GM19043 (cell line): ENCODE data around the gene BBS9.

Experiments used
- ATAC-seq: cut with Tn5 transposase; IDR thresholded peaks from one replicate; pipeline ENCODE4 v1.9.1; 2021; ENCODE audit warnings: low read depth; ENCODE audit not compliant: unreplicated experiment

BBS9 gene

GRCh38 chr7:33118383-33118782 is 11.0 kb upstream of the BBS9 start:
- ATAC-seq = no peak

DNA sequence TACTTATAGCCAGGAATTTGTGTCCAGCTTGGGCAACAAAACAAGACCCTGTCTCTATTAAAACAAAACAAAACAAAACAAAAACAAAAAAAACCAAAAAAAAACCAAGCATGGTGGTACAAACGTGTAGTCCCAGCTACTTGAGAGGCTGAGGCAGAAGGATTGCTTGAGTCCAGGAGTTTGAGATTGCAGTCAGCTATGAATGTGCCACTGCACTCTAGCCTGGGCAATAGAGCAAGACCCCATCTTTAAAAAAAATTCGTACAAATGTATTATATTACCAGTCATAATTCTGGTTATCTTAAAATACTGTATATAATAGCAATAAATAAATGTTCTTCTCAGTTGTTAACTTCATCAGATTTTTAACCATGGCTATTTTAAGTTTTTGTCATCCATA is 2.3 kb upstream of the BBS9 start:
- no peak for ATAC-seq

DNA sequence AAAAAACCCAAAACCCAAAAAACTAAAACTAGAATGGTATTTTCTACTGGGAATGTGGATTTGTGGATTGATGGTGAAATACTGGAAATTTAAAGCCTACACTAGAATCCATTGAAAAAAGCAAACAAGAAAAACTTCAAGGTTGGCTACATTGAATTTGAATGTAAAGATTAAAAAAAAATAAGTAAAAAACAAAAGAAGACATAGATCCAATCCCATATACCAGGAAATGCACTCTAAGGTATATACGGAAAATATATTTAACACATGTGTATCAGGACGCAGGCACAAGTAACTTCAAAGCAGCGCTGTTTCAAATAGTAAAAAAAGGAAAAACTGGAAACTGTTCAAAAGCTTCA is 754 bp upstream of the BBS9 start:
- no peak for ATAC-seq

GRCh38 chr7:33129806-33130153 is 416 bp downstream of the BBS9 start:
- ATAC-seq = peak; percentile 2

GRCh38 chr7:33130184-33130583 is 820 bp downstream of the BBS9 start:
- ATAC-seq = no peak

DNA sequence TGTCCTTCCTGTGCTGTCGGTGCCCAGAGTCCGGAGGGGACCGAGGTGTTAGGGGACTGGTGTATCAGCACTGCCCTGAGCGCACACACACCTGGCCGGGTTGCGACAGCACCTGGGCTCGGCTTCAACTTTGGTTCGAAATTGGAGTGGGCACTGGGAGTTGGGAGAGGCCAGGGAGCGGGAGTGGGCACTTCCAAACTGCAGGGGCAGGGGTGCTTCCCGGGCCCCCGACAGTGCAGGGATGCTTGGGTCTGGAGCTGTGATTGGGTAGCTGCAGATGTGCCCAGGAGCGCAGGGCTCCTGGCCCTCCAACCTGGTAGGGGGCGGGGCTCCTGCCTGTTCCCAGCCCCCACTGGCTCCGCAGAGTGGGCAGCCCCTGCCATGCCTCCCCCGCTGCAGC is 7.7 kb downstream of the BBS9 start:
- no peak for ATAC-seq

DNA sequence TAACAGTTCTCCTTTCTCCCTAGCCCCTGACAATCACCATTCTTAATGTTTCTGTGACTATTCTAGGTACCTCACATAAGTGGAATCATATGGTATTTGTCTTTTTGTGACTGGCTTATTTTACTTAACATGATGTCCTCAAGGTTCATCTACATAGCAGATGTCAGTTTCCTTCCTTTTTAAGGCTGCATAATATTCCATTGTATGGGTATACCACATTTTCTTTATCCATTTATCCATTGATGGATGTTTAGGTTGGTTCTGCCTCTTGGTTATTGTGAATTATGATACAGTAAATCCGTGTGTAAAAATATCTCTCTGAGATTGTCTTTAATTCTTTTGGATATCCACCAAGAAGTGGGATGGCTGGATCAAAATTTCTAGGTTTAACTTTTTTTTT is 13.2 kb downstream of the BBS9 start:
- ATAC-seq = no peak

GRCh38 chr7:33143996-33144718 is 14.8 kb downstream of the BBS9 start:
- peak; percentile 49 for ATAC-seq

- ATAC-seq = no peak
These were observed 15.8 kb downstream of the BBS9 start for GRCh38 chr7:33145156-33145555.

DNA sequence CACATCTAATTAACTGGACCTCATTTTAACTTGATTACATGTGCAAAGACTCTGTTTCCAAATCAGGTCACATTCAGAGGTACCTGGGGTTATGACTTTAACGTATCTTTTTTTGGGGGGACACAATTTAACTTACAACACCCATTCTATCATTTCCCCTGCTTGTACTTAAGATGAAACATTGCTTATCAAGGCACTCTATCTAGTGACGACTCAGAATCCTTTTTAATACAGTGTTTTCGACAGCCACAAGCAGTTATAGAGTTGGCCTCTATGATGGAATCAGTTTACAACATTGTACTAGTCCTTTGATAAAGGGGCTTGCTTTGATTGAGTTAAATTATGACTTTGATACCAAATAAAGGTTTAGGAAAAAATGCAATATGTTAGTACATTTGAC is 22.7 kb downstream of the BBS9 start:
- ATAC-seq = no peak

DNA sequence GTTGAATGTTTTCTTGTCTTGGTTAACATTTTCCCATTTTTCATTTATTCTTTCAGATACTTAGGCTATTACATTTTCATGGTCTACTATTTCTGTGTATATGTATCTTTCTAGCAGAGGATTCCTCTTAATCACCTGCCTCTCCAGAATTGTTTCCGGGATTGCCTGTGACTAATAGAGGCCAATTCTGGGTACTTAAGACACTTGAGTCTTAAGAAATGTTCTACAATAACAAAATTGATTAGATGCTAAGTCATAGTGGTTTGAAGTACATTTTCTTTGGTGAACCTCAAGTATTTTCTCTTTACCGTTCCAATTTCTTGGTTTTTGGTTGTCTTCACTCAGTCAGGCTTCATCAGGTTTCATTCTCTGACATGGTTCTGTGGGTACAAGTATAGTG is 26.4 kb downstream of the BBS9 start:
- no peak for ATAC-seq

DNA sequence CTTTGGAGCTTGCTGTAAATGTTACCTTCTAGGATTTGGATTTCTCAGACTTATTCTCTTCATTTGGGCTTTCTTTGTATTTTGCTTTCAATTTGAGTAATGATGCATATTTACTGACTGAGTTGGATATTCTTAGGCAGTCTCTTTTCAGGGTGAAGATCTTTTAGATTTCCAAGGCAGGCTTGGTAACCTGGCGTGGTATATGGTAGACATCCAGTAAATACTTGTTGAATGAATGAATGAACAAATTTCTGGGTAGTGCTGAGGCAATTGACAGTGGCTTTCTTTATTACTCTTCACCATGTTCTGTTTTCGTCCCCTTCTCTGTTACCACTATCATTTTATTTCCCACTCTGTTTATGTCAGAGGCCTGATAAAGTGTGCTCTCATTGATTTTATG is 27.1 kb downstream of the BBS9 start:
- ATAC-seq = no peak

DNA sequence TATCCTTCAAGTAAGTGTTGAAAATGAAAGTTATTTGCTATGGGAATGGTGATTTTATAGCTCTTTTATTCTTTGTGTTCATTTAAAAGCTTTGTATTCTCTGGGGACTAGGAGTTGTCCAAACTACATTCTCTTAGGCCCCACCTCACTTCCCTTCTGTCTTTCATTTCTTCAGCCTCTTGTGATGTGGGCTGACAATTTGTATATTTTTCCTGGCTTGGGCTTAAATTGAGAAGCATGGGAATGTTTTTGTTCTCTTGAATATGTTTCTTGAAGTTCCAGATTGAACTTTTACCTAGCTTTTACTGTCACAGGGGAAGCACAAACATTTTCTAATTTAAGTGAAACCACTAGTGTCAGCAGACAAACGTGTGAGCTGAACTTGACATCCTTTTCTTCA is 27.9 kb downstream of the BBS9 start:
- no peak for ATAC-seq

DNA sequence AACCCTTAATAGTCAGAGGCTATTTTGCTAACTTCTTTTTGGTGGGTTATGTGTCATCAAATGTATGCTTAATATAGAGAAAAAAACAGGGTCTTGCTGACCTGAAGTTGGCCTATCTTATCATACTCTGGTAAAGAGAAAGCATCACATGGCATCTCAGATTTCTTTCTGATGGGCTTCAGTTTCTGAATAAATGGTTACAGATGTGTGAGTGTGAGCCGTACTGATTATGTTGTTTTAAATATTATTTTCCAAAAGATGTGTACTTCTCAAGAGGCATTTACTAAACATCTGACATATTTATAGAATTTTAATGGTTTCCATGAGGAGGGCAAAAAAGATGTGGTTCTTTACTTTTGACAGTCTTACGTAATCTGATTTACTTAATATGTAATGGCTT is 28.4 kb downstream of the BBS9 start:
- ATAC-seq = no peak

- no peak for ATAC-seq
These were observed 48.5 kb downstream of the BBS9 start for GRCh38 chr7:33177876-33178275.

DNA sequence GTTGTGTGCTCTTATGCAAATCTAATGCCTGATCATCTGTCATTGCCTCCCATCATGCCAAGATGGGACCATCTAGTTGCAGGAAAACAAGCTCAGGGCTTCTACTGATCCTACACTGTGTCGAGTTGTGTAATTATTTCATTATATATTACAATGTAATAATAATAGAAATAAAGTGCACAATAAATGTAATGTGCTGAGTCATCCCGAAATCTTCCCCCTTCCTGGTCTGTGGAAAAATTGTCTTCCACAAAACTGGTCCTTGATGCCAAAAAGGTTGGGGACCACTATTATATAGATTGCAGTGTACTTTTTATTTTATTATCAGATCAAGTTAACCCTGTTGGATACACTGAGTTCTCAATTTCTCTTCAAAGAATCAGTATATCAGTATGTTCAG is 50.2 kb downstream of the BBS9 start:
- ATAC-seq = no peak

- no peak for ATAC-seq
These were observed 54.1 kb downstream of the BBS9 start for GRCh38 chr7:33183504-33183903.

GRCh38 chr7:33184828-33185227 is 55.5 kb downstream of the BBS9 start:
- no peak for ATAC-seq

GRCh38 chr7:33185786-33186185 is 56.4 kb downstream of the BBS9 start:
- ATAC-seq = no peak

DNA sequence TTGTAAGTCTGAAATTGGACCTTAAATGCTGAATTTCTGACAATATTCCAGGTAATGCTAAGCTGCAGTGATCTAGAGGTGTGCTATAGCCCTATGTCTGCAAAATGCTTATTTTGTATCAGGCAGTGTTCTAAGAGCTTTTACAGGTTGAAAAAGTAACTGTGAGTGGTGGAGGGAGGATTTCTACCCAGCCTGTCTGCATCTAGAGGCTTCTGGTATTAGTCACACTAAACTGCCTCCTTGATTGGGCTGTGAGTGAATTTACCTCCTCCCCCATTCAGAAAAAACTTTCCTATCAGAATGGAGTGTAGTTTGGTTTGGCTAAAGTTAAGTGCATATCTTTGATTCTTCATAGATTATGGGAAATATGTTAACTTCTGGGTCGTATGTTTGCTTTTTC is 56.8 kb downstream of the BBS9 start:
- ATAC-seq = no peak

DNA sequence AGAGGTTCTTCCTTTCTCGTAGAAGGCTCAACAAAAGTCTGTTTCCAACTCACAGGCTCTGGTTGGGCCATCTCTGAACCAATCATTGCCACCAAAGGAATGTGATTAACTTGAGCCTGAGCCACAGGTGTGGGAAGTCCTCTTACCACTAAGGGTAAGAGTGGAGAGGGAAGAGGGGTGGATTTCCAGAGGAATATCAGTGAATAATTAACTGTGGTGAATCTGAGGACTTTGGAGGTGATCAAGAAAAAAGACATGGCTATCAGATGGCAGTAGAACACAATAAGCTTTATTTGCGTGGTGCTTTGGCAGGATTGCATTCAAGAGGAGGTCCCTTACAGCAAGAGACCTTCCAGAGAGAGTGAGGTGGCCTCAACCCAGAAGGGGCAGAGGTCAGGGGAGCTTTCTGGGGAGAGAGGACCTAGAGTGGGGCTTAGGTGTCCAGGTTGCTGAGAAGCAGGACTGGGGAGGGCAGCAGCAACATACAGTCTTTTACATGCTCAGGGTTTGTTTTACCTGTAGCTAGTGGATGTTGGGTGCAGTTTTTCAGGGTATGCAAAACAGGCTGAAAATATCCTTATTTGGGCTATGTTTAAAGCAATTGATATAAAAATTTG is 61.4 kb downstream of the BBS9 start:
- ATAC-seq = peak; percentile 1

GRCh38 chr7:33191340-33191739 is 62.0 kb downstream of the BBS9 start:
- peak; percentile 72 for ATAC-seq
